AG09309 (cell line): ENCODE data around the gene MAFF.

Experiments used
- DNase-seq: peaks from one replicate; pipeline ENCODE4 v3.0.0-alpha.2; 2010; ENCODE audit warnings: low read depth
- H3K4me3 ChIP-seq: 2 replicates; pipeline ENCODE4 v1.5.1; 2011; ENCODE audit warnings: mild to moderate bottlenecking, low read depth, low read length, moderate library complexity; ENCODE audit not compliant: control insufficient read depth
- CTCF ChIP-seq: IDR thresholded peaks from 2 replicates; pipeline ENCODE4 v1.5.1; 2011; ENCODE audit warnings: mild to moderate bottlenecking, low read depth, low read length, inconsistent platforms; ENCODE audit not compliant: insufficient read depth, control insufficient read depth; ENCODE audit errors: missing control alignments

The MAFF gene

GRCh38 chr22:38189104-38189503 is 12.7 kb upstream of the MAFF start:
- H3K4me3 ChIP-seq: no peak overlapping the region
- DNase-seq: no peak
- no peak for TF ChIP-seq CTCF

DNA sequence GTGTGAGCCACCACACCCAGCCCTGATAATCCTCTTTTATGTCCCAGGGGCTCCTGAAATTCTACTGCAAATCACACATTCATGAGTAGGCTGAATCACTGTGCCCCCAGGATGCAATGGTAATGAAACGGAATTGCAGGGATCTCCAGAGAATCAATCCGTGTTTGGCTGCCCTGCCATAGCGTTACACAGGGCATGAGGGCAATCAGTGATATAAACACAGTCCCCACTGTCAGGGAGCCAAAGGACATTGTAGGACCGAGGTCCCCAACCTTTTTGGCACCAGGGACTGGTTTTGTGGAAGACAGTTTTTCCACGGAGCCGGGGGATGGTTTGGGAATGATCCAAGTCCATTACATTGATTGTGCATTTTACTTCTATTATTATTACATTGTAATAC is 11.2 kb upstream of the MAFF start:
- H3K4me3 ChIP-seq: no peak overlapping the region
- TF ChIP-seq CTCF: no peak
- no peak for DNase-seq

- DNase-seq: no peak
- TF ChIP-seq CTCF: no peak
- H3K4me3 ChIP-seq: no peak overlapping the region
Measured at GRCh38 chr22:38191055-38191454, 10.7 kb upstream of the MAFF start.

DNA sequence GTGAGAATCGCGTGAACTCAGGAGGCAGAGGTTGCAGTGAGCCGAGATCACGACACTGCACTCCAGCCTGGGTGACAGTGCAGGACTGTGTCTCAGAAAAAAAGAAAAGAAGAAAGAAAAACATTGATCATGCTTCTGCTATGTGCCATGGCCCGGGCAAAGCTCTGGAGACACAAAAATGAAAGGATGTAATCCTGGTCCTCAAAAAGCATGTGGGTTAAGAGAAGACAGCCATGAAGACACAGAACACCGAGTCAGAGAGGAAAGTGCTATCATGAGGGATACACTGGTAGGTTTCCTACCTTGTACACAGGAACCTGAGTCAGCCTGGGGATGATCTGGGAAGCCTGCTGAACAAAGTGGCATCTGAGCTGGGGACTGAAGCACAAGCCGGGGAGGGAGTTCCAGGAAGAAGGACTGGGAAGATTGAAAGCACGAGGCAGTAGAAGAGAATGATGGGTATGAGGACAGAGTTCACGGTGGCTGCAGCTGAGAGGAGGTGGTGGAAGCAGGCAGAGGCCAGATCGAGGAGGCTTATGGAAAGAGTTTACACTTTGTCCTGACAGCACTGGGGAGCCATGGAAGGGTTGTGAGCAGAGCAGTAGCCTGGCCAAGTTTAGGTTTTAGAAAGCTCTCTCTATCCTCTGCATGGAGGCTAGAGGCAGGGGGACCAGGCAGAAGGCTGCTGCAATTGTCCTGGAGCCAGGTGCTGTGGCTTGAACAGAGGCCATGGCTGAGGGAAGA is 9.9 kb upstream of the MAFF start:
- no peak for DNase-seq
- no peak overlapping the region for H3K4me3 ChIP-seq

GRCh38 chr22:38192475-38192863 is 9.3 kb upstream of the MAFF start:
- TF ChIP-seq CTCF: no peak
- no peak overlapping the region for H3K4me3 ChIP-seq
- no peak for DNase-seq

More for the DNA sequence above, 9.9 kb upstream of the MAFF start:
- no peak for TF ChIP-seq CTCF

- no peak for DNase-seq
- H3K4me3 ChIP-seq: no peak overlapping the region
- TF ChIP-seq CTCF: no peak
Measured at GRCh38 chr22:38193580-38193979, 8.2 kb upstream of the MAFF start.
